NB4 (cell line): Measurements from ENCODE around the gene PLA2R1.

ENCODE experiments used
- CTCF ChIP-seq: IDR thresholded peaks from one replicate; pipeline ENCODE4 v1.5.1; 2012; ENCODE audit warnings: low read depth, low read length
- MAX ChIP-seq: IDR thresholded peaks from 2 replicates; pipeline ENCODE4 v1.6.1; 2011; ENCODE audit warnings: low read depth, low read length
- MYC ChIP-seq: IDR thresholded peaks from 2 replicates; pipeline ENCODE4 v1.6.1; 2011; ENCODE audit warnings: low read depth, low read length
- POLR2A ChIP-seq: IDR thresholded peaks from 2 replicates; pipeline ENCODE4 v1.6.1; 2011; ENCODE audit warnings: mild to moderate bottlenecking; ENCODE audit not compliant: insufficient read length; ENCODE audit errors: extremely low read depth

GRCh38 chr2:159953136-159953823, 109.1 kb downstream of the PLA2R1 start:
- TF ChIP-seq CTCF (no peak), MAX (no peak), MYC (no peak), POLR2A (no peak)
